SK-N-SH (cell line): ENCODE results near the gene BCAM.

ENCODE experiments used
- FOXM1 ChIP-seq: IDR thresholded peaks from 2 replicates; pipeline ENCODE4 v1.4.0; 2012; ENCODE audit warnings: low read depth, mild to moderate bottlenecking
- MAX ChIP-seq: IDR thresholded peaks from 2 replicates; pipeline ENCODE4 v1.4.0; 2012; ENCODE audit warnings: low read depth
- RCOR1 ChIP-seq: fragments of 150-350 bp; IDR thresholded peaks from 2 replicates; pipeline ENCODE4 v1.6.1; 2017; ENCODE audit warnings: antibody characterized with exemption, low read length
- REST ChIP-seq: IDR thresholded peaks from 2 replicates; pipeline ENCODE4 v1.6.1; 2012; ENCODE audit warnings: mild to moderate bottlenecking, low read depth, low read length, moderate library complexity

DNA sequence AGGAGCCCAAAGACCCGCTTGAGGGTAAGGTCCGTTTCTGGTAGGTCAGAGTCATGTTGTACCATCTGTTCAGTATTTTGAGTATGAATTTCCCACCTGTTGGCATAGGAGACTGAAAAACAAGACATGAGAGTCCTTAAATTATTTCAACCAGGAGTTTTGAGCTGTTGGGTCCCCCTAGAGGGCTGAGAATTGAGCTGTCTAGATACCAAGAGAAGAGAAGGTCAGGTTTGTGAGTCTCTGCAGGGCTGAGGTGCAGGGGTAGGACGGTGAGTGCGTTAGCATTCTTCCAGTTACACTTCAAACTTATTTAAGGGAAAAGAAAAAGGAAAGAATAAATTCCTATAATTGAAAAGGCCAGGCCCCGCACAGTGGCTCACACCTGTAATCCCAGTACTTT, 26.2 kb upstream of the BCAM start:
- TF ChIP-seq RCOR1 (no peak), MAX (no peak), FOXM1 (no peak), REST (no peak)
